ENCODE data around the gene BORA. TPM values are rescaled to one million over a fixed set of nuclear protein-coding genes. Genes with fewer than 3 reads are reported as not detected.
"Not testable (repeated sequence)": the region's sequence is repeated elsewhere in the genome, so short reads cannot be mapped to it uniquely, and the experiment has no call there.

BORA gene
- total RNA-seq, 1 donor = 4.3 TPM

- TF ChIP-seq CTCF (IDR thresholded peaks at IDR 0.05; ENCODE audit: extremely low read depth, low read depth, low read length) = no peak
- no peak overlapping the region for H3K27ac ChIP-seq (ENCODE audit: low read depth, low read length)
- peaks cover 86% of the 10 kb centered on the region for H3K79me2 ChIP-seq (ENCODE audit: insufficient read depth, low read length)
- DNase-seq (ENCODE audit: insufficient read length, low spot score, missing footprints) = no peak
- no peaks in the 10 kb centered on the region for H3K4me1 ChIP-seq (ENCODE audit: insufficient read depth, low read length)
- H3K9me3 ChIP-seq (ENCODE audit: low read depth, low read length) = no peaks in the 10 kb centered on the region
- no peaks in the 10 kb centered on the region for H3K27me3 ChIP-seq (ENCODE audit: insufficient read depth, low read length)
- H4K20me1 ChIP-seq (ENCODE audit: insufficient read depth, low read length) = no peaks in the 10 kb centered on the region
- H3K4me3 ChIP-seq (ENCODE audit: insufficient read depth, low read length) = no peak overlapping the region
- no peak overlapping the region for H2AFZ ChIP-seq (ENCODE audit: low read length)
- no peak overlapping the region for H3K4me2 ChIP-seq (ENCODE audit: insufficient read depth, low read length)
- H3K36me3 ChIP-seq (ENCODE audit: insufficient read depth, low read length) = peaks cover 17% of the 10 kb centered on the region
Observed at GRCh38 chr13:72716776-72717175, 10.9 kb upstream of the BORA start.

GRCh38 chr13:72726185-72726584 lies 1.5 kb upstream of the BORA start:
- H2AFZ ChIP-seq (ENCODE audit: low read length); H3K27me3 ChIP-seq (ENCODE audit: insufficient read depth, low read length); H3K36me3 ChIP-seq (ENCODE audit: insufficient read depth, low read length); H3K9me3 ChIP-seq (ENCODE audit: low read depth, low read length); DNase-seq (ENCODE audit: insufficient read length, low spot score, missing footprints); H4K20me1 ChIP-seq (ENCODE audit: insufficient read depth, low read length): not testable (repeated sequence)
- Histone ChIP-seq H3K79me2 (ENCODE audit: insufficient read depth, low read length) (peaks cover 91% of the 10 kb centered on the region), H3K4me2 (ENCODE audit: insufficient read depth, low read length) (peak overlapping the region; percentile 97), H3K27ac (ENCODE audit: low read depth, low read length) (peak overlapping the region; percentile 50), H3K4me1 (ENCODE audit: insufficient read depth, low read length) (peaks cover 24% of the 10 kb centered on the region), H3K4me3 (ENCODE audit: insufficient read depth, low read length) (peak overlapping the region; percentile 84)

GRCh38 chr13:72726726-72727416 lies 852 bp upstream of the BORA start:
- no peaks in the 10 kb centered on the region for H3K27me3 ChIP-seq (ENCODE audit: insufficient read depth, low read length)
- no peaks in the 10 kb centered on the region for H3K36me3 ChIP-seq (ENCODE audit: insufficient read depth, low read length)
- H4K20me1 ChIP-seq (ENCODE audit: insufficient read depth, low read length) = no peaks in the 10 kb centered on the region
- peak overlapping the region; percentile 97 for H3K4me2 ChIP-seq (ENCODE audit: insufficient read depth, low read length)
- H3K4me3 ChIP-seq (ENCODE audit: insufficient read depth, low read length) = peak overlapping the region; percentile 84
- peak; percentile 60 for DNase-seq (ENCODE audit: insufficient read length, low spot score, missing footprints)
- H2AFZ ChIP-seq (ENCODE audit: low read length) = peak overlapping the region; percentile 91
- no peak for TF ChIP-seq CTCF (IDR thresholded peaks at IDR 0.05; ENCODE audit: extremely low read depth, low read depth, low read length)
- H3K4me1 ChIP-seq (ENCODE audit: insufficient read depth, low read length) = peaks cover 24% of the 10 kb centered on the region
- no peaks in the 10 kb centered on the region for H3K9me3 ChIP-seq (ENCODE audit: low read depth, low read length)
- H3K79me2 ChIP-seq (ENCODE audit: insufficient read depth, low read length) = peaks cover 90% of the 10 kb centered on the region
- H3K27ac ChIP-seq (ENCODE audit: low read depth, low read length) = peak overlapping the region; percentile 50

- no peak for TF ChIP-seq CTCF (IDR thresholded peaks at IDR 0.05; ENCODE audit: extremely low read depth, low read depth, low read length)
- no peak for DNase-seq (ENCODE audit: insufficient read length, low spot score, missing footprints)
Observed at GRCh38 chr13:72728290-72728605, 525 bp downstream of the BORA start.

More at GRCh38 chr13:72728290-72728605, 525 bp downstream of the BORA start:
- peak overlapping the region; percentile 38 for H3K27ac ChIP-seq (ENCODE audit: low read depth, low read length)
- peaks cover 81% of the 10 kb centered on the region for H3K79me2 ChIP-seq (ENCODE audit: insufficient read depth, low read length)
- no peaks in the 10 kb centered on the region for H3K27me3 ChIP-seq (ENCODE audit: insufficient read depth, low read length)
- H3K4me3 ChIP-seq (ENCODE audit: insufficient read depth, low read length) = peak overlapping the region; percentile 84
- peak overlapping the region; percentile 94 for H2AFZ ChIP-seq (ENCODE audit: low read length)
- H3K36me3 ChIP-seq (ENCODE audit: insufficient read depth, low read length) = peaks cover 2% of the 10 kb centered on the region
- H3K9me3 ChIP-seq (ENCODE audit: low read depth, low read length) = no peaks in the 10 kb centered on the region
- peaks cover 24% of the 10 kb centered on the region for H3K4me1 ChIP-seq (ENCODE audit: insufficient read depth, low read length)
- H4K20me1 ChIP-seq (ENCODE audit: insufficient read depth, low read length) = no peaks in the 10 kb centered on the region
- H3K4me2 ChIP-seq (ENCODE audit: insufficient read depth, low read length) = peak overlapping the region; percentile 97
